Heart right ventricle (tissue), 16 donors: ENCODE data around the gene YIF1A. TPM values are rescaled to one million over a fixed set of nuclear protein-coding genes. Genes with fewer than 3 reads are reported as not detected.
A peak's percentile ranks its signal among the peaks of the same experiment; 100 is the strongest.

ENCODE experiments used
- ATAC-seq, 8 donors: fragments of 200-7000 bp; cut with Tn5 transposase; one replicate each; pipeline ENCODE4 v1.9.1; 2020; ENCODE audit warnings: mild to moderate bottlenecking in 8 of 8, moderate library complexity in 8 of 8, moderate number of reproducible peaks in 1 of 8
- DNase-seq, 2 donors: peaks; one replicate each; pipeline ENCODE4 v3.0.0-alpha.2; 2020
- H3K27ac ChIP-seq, 10 donors: fragments of 200-600 bp; sonication (generic) in 2 of 10; one replicate each; pipeline versions ENCODE4 v1.5.0 to v1.8.0; 2020 to 2022; ENCODE audit warnings: mild to moderate bottlenecking in 3 of 10
- H3K27me3 ChIP-seq, 7 donors: fragments of 200-600 bp; one replicate each; pipeline ENCODE4 v1.8.0; 2021 to 2022; ENCODE audit warnings: mild to moderate bottlenecking in 2 of 7
- H3K36me3 ChIP-seq, 9 donors: fragments of 200-600 bp; sonication (generic) in 1 of 9; one replicate each; pipeline versions ENCODE4 v1.5.0 to v1.8.0; 2020 to 2022; ENCODE audit warnings: mild to moderate bottlenecking in 2 of 9
- H3K4me1 ChIP-seq, 9 donors: fragments of 200-600 bp; sonication (generic) in 1 of 9; one replicate each; pipeline versions ENCODE4 v1.5.0 to v1.8.0; 2020 to 2022; ENCODE audit warnings: mild to moderate bottlenecking in 4 of 9
- H3K4me3 ChIP-seq, 10 donors: fragments of 200-600 bp; sonication (generic) in 2 of 10; one replicate each; pipeline versions ENCODE4 v1.5.0 to v1.8.0; 2020 to 2022; ENCODE audit warnings: mild to moderate bottlenecking in 7 of 10, moderate library complexity in 2 of 10
- H3K9me3 ChIP-seq, 11 donors: fragments of 200-600 bp in 10 of 11; sonication (generic) in 2 of 11; one replicate each; pipeline versions ENCODE4 v1.5.0 to v1.8.0; 2013 to 2022; ENCODE audit warnings: mild to moderate bottlenecking in 2 of 11, control low read depth in 1 of 11, moderate library complexity in 1 of 11
- WGBS, 2 donors: extraction: QIAGEN DNeasy Blood & Tissue Kit; methylation state at CpG; one replicate each; pipeline ENCODE4 v1.1.7; 2013; ENCODE audit warnings: inconsistent platforms in 1 of 2; 5-methylcytosine and 5-hydroxymethylcytosine counted together
- intact Hi-C, 10 donors: fragments of 100-400 bp; cut with DNase I; formaldehyde crosslinking; loops; one replicate each; pipeline versions ENCODE4 v1.11.1 to v1.14.2; 2022
- polyA plus RNA-seq, 2 donors: library from polyadenylated mRNA; stranded (reverse); fragments of 200-250 nt; gene quantifications; one replicate each; pipeline ENCODE4 v1.2.3, GENCODE V29; 2013
- total RNA-seq, 10 donors: library from RNA; stranded (reverse); fragmentation: NEBNext Ultra II Directional in 3 of 10; extraction: Animal tissue kit (Norgen Biotek cat#: 25700) in 3 of 10; gene quantifications; one replicate each; pipeline versions ENCODE4 v1.2.1 to v1.2.4, GENCODE V29; 2021 to 2023
- TF ChIP-seq, protein P1 (sequence below), 9 donors: fragments of 200-600 bp; sonication (generic) in 2 of 9; IDR thresholded peaks; one replicate each; pipeline versions ENCODE4 v1.5.0 to v1.8.0; 2021 to 2022; ENCODE audit warnings: antibody characterized with exemption in 9 of 9, mild to moderate bottlenecking in 5 of 9, moderate library complexity in 1 of 9
- donor health status: Arrhythmogenic right ventricular cardiomyopathy.
- donor health status: ischemic (EF 13 %, LVEDD 7.1; RV severe dilation, severe dysfunction).
- donor health status: healthy with polysubstance abuse.
- donor health status: DM: no; HTN: yes; CAD: no.
- donor health status: DM: no; HTN: no; CAD: no.
- donor health status: ischemic (EF 25% LVEDD 6.9; RV normal size, moderate dysfunction).
- donor health status: ischemic (EF 25% LVEDD 5.7; RV mildly dilated, moderate dysfunction).
- donor health status: healthy.
- donor health status: DM: yes; HTN: yes; CAD: no.
- donor health status: Ischemic cardiomyopathy.
- donor health status: ischemic (EF 35%, LVEDD 5.7; RV mildly dilated, moderate dysfunction).
- donor health status: nonischemic (EF 11% LVEDD 7.7; RV severe dilation, severe dysfunction).
- donor health status: DM: yes; HTN: yes; CAD: no.
- donor health status: PGD.
- donor health status: ischemic (EF 29% LVEDD 5.4; RV normal size, mild dysfunction).
- donor health status: nonischemic (EF 23%, LVEDD 6.1; RV moderate dilation, normal function).

YIF1A gene
- total and polyA plus RNA-seq, 12 donors = 38.3 to 168 (median 54.6) TPM

DNA sequence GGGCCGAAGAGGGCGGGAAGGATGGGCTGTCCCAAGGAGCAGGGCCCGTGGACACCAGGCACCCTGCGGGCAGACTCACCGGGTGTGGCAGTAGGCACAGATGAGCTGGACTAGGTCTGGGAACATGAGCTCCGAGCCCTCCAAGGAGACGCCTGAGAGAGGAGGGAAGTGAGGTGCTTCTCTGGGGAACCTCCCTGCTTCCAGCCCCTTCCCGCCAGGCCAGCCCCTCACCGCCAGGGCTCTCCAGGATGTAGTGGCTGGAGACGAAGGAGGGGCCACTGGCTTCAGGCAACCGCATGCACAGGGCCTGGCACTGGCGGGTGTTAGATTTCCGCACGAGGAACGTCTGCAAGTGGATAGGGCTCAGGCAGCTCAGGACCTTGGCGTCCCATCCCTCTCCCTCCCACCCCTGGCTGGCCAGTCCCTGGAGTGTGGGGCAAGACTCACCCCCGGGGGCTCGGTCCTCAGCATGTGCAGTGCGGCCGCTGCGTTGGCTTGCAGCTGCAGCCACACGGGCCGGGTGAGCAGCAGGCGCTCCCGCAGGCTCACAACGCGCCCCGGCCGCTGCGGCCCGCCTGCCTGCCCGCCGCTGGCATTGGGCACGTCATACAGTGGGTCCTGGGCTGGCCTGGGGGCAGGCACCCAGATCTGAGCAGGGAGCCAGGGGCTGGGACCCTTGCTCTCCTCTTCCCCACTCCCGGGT, 46.7 kb upstream of the YIF1A start:
- ATAC-seq = peak; percentile 29 to 71 (median 35)
- peaks cover 0 to 68% (median 20%) of the 10 kb centered on the region in 9 donors for H3K36me3 ChIP-seq

DNA sequence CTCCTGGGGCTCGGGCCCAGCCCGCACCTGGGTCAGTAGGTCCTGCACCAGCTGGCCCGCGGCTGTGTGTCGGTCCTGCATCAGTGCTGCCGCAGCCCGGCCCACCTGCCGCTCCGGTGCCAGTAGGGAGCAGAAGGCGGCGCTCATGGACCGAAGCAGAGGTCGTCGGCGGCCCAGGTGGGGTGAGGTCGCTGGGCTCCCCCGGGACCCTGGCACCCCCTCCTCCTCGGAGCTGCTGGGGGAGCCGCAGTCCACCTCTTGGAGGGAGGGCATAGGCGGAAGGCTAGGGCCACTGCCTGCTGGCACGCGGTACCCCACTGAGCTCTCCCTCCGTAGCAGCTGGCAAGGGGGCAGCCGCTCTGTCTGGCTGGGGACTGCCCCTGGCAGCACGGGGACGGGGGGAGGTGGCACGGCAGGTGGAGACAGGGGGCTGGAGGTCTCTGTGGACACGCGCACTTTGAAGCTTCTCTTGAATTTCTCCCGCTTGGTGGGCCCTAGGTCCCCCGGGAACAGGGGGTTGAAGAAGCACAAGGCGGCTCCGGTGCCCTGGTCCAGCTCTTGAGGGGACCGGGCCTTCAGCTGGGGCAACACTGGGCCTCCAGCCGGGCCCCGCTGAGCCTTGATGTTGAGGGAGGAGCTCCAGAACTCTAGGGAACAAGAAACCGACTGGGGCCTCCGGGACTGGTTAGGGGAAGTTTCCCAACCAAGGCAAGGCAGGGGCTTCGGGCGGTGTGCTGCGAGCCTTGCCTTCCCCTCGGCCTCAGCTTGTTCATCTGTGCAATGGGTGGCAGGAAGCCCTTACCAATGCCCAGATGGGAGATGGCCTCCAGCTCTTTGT, 45.9 kb upstream of the YIF1A start:
- intact Hi-C loops = no loop called here
- TF ChIP-seq, protein P1, sequence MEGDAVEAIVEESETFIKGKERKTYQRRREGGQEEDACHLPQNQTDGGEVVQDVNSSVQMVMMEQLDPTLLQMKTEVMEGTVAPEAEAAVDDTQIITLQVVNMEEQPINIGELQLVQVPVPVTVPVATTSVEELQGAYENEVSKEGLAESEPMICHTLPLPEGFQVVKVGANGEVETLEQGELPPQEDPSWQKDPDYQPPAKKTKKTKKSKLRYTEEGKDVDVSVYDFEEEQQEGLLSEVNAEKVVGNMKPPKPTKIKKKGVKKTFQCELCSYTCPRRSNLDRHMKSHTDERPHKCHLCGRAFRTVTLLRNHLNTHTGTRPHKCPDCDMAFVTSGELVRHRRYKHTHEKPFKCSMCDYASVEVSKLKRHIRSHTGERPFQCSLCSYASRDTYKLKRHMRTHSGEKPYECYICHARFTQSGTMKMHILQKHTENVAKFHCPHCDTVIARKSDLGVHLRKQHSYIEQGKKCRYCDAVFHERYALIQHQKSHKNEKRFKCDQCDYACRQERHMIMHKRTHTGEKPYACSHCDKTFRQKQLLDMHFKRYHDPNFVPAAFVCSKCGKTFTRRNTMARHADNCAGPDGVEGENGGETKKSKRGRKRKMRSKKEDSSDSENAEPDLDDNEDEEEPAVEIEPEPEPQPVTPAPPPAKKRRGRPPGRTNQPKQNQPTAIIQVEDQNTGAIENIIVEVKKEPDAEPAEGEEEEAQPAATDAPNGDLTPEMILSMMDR (IDR thresholded peaks at IDR 0.05) = no peak
- Histone ChIP-seq H3K4me1 (peaks cover 14 to 31% (median 24%) of the 10 kb centered on the region in 9 donors), H3K27me3 (no peaks in the 10 kb centered on the region), H3K27ac (peak overlapping the region in 4 of 10 donors; percentile 76 to 87 (median 82)), H3K4me3 (peak overlapping the region in 7 of 10 donors; percentile 63 to 72 (median 70)), H3K9me3 (no peaks in the 10 kb centered on the region), H3K36me3 (peaks cover 0 to 59% (median 11%) of the 10 kb centered on the region in 9 donors)
- 83 to 85% methylated on average over 42 of the region's 42 CpGs for WGBS, 2 donors
- ATAC-seq (no peak), DNase-seq (no peak)

More for the DNA sequence above, 46.7 kb upstream of the YIF1A start:
- TF ChIP-seq, protein P1 (IDR thresholded peaks at IDR 0.05) = no peak
- H3K4me1 ChIP-seq = peaks cover 14 to 31% (median 24%) of the 10 kb centered on the region in 9 donors
- no peaks in the 10 kb centered on the region for H3K9me3 ChIP-seq
- intact Hi-C loops = no loop called here
- WGBS, 2 donors = 8 to 12% methylated on average over 35 of the region's 35 CpGs
- no peak for DNase-seq
- H3K27me3 ChIP-seq = no peaks in the 10 kb centered on the region
- H3K4me3 ChIP-seq = peak overlapping the region; percentile 48 to 72 (median 66)
- peak overlapping the region in 9 of 10 donors; percentile 71 to 88 (median 82) for H3K27ac ChIP-seq

- no peak for DNase-seq
- H3K36me3 ChIP-seq = peaks cover 0 to 52% (median 5%) of the 10 kb centered on the region in 9 donors
- intact Hi-C loops = loop anchor here in 1 of 10 donors (2.0 kb wide), 1 partner anchor 25 kb away; no protein-coding TSS in a partner anchor
- no peak for ATAC-seq
- H3K9me3 ChIP-seq = no peaks in the 10 kb centered on the region
- peaks cover 14 to 31% (median 24%) of the 10 kb centered on the region in 9 donors for H3K4me1 ChIP-seq
- H3K27me3 ChIP-seq = no peaks in the 10 kb centered on the region
- TF ChIP-seq, protein P1 (IDR thresholded peaks at IDR 0.05) = no peak
- 85 to 88% methylated on average over 29 of the region's 29 CpGs for WGBS, 2 donors
- no peak overlapping the region for H3K27ac ChIP-seq
- no peak overlapping the region for H3K4me3 ChIP-seq
Observed at GRCh38 chr11:66333896-66334604, 45.1 kb upstream of the YIF1A start.
